Stimulated activated memory B cell treated with anti-CD40 and anti-IgM and Interleukin-4, amounts not matched to agents 10 μg/mL and 1 μg/mL and 100 μg/mL, for 72 hours (primary cell): Measurements from ENCODE around the gene RNLS.
A peak's percentile ranks its signal among the peaks of the same experiment; 100 is the strongest.

ENCODE experiments used
- ATAC-seq: fragments of 150-1000 bp; cut with Tn5 transposase; 2 replicates; pipeline ENCODE4 v1.10.0; 2021
- H3K27ac Mint-ChIP-seq: one replicate; pipeline ENCODE4 v1.8.0; 2022; ENCODE audit warnings: mild to moderate bottlenecking, mixed read lengths
- H3K27me3 Mint-ChIP-seq: one replicate; pipeline ENCODE4 v1.8.0; 2022; ENCODE audit warnings: mixed read lengths
- H3K36me3 Mint-ChIP-seq: one replicate; pipeline ENCODE4 v1.8.0; 2022; ENCODE audit warnings: mixed read lengths
- H3K4me1 Mint-ChIP-seq: one replicate; pipeline ENCODE4 v1.8.0; 2022; ENCODE audit warnings: mixed read lengths
- H3K4me3 Mint-ChIP-seq: one replicate; pipeline ENCODE4 v1.8.0; 2022; ENCODE audit warnings: mild to moderate bottlenecking, moderate library complexity, mixed read lengths
- H3K9me3 Mint-ChIP-seq: one replicate; pipeline ENCODE4 v1.8.0; 2022; ENCODE audit warnings: mixed read lengths

Gene RNLS

DNA sequence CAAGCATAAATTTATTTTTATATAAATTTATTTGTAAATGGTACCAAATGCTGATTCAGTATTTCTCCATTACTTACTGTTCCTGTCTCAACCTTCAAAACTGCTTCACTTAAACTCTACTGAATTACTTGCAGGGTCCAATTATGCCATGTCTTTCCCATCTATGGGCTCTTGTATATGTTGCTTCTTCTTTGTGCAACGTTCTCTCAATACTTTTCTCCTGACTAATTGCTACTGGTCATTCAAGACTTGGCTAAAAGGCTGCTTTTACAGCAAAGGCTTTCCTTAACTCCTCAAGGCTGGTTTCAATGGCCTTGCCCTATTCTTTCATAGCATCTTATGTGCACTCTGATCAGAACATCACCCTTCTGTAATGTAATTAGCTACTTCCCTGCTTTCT is 67.9 kb downstream of the RNLS start:
- no peaks in the 10 kb centered on the region for H3K4me1 Mint-ChIP-seq
- ATAC-seq, result no peak
- H3K4me3 Mint-ChIP-seq, result no peak overlapping the region
- H3K36me3 Mint-ChIP-seq, result no peaks in the 10 kb centered on the region
- no peaks in the 10 kb centered on the region for H3K27me3 Mint-ChIP-seq
- H3K9me3 Mint-ChIP-seq, result peaks cover 3% of the 10 kb centered on the region
- H3K27ac Mint-ChIP-seq, result no peak overlapping the region

- Mint-ChIP-seq H3K36me3 (no peaks in the 10 kb centered on the region), H3K9me3 (peaks cover 3% of the 10 kb centered on the region), H3K4me3 (no peak overlapping the region), H3K4me1 (peaks cover 7% of the 10 kb centered on the region), H3K27me3 (no peaks in the 10 kb centered on the region), H3K27ac (no peak overlapping the region)
- ATAC-seq, result no peak
Observed at GRCh38 chr10:88512599-88512998, 70.5 kb downstream of the RNLS start.

GRCh38 chr10:88508796-88509195 is 74.3 kb downstream of the RNLS start:
- Mint-ChIP-seq H3K4me3 (no peak overlapping the region), H3K27me3 (no peaks in the 10 kb centered on the region), H3K36me3 (no peaks in the 10 kb centered on the region), H3K4me1 (peaks cover 11% of the 10 kb centered on the region), H3K9me3 (no peaks in the 10 kb centered on the region), H3K27ac (no peak overlapping the region)
- no peak for ATAC-seq

GRCh38 chr10:88507826-88508453 is 75.2 kb downstream of the RNLS start:
- Mint-ChIP-seq H3K4me1 (peaks cover 11% of the 10 kb centered on the region), H3K4me3 (no peak overlapping the region), H3K27ac (no peak overlapping the region), H3K36me3 (no peaks in the 10 kb centered on the region), H3K9me3 (no peaks in the 10 kb centered on the region), H3K27me3 (no peaks in the 10 kb centered on the region)
- ATAC-seq, result peak; percentile 55

DNA sequence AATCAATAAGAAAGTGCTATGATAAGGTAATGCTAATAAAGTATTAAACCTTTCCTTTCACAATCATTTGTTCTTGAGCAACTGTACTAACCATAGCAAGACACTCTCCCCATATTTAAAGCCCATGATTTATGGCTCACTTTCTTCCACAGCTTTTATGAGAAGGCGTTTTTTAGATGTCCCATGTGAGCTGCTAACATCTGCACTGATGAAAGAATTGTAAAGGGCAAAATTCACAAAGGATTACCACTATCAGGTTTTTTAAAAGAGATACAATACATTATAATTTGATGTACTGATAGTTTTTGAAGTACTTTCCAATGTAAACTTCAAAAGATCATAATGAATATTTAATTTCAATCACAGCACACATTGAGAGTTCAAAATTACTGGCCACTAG is 75.7 kb downstream of the RNLS start:
- Mint-ChIP-seq H3K27ac (no peak overlapping the region), H3K36me3 (no peaks in the 10 kb centered on the region), H3K27me3 (no peaks in the 10 kb centered on the region), H3K4me1 (peaks cover 11% of the 10 kb centered on the region), H3K4me3 (no peak overlapping the region), H3K9me3 (peaks cover under 1% of the 10 kb centered on the region)
- no peak for ATAC-seq

- Mint-ChIP-seq H3K36me3 (no peaks in the 10 kb centered on the region), H3K27me3 (no peaks in the 10 kb centered on the region), H3K9me3 (peaks cover 2% of the 10 kb centered on the region), H3K27ac (no peak overlapping the region), H3K4me1 (peaks cover 11% of the 10 kb centered on the region), H3K4me3 (no peak overlapping the region)
- ATAC-seq, result no peak
Observed at GRCh38 chr10:88505680-88506215, 77.4 kb downstream of the RNLS start.

GRCh38 chr10:88505265-88505664 is 77.9 kb downstream of the RNLS start:
- ATAC-seq, result no peak
- Mint-ChIP-seq H3K4me1 (peaks cover 11% of the 10 kb centered on the region), H3K27ac (no peak overlapping the region), H3K9me3 (peaks cover 2% of the 10 kb centered on the region), H3K36me3 (no peaks in the 10 kb centered on the region), H3K27me3 (no peaks in the 10 kb centered on the region), H3K4me3 (no peak overlapping the region)

DNA sequence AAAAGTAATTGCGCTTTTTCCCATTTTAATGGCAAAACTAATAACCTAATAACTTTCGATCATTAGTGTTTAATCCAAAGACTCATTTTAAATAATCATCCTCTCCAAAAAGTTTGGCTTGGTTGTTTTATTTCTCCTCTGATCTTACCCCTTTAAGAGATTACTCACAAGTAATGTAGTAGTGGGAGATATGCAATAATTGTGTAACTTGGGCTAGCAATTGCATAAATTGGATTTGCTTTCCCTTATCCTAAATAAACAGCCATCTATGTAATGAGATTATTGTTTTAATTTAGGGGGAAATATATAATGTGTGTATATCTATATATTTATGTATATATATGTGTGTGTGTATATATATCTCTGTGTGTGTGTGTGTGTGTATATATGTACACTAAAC is 82.5 kb downstream of the RNLS start:
- H3K9me3 Mint-ChIP-seq, result peaks cover 2% of the 10 kb centered on the region
- no peak for ATAC-seq
- H3K27ac Mint-ChIP-seq, result no peak overlapping the region
- peaks cover 5% of the 10 kb centered on the region for H3K36me3 Mint-ChIP-seq
- H3K4me1 Mint-ChIP-seq, result peaks cover 19% of the 10 kb centered on the region
- no peak overlapping the region for H3K4me3 Mint-ChIP-seq
- H3K27me3 Mint-ChIP-seq, result no peaks in the 10 kb centered on the region

GRCh38 chr10:88499569-88500470 is 83.3 kb downstream of the RNLS start:
- Mint-ChIP-seq H3K4me1 (peaks cover 24% of the 10 kb centered on the region), H3K36me3 (peaks cover 5% of the 10 kb centered on the region), H3K9me3 (peaks cover 2% of the 10 kb centered on the region), H3K27me3 (no peaks in the 10 kb centered on the region), H3K27ac (no peak overlapping the region), H3K4me3 (no peak overlapping the region)
- no peak for ATAC-seq

GRCh38 chr10:88497913-88498312 is 85.2 kb downstream of the RNLS start:
- no peak overlapping the region for H3K27ac Mint-ChIP-seq

GRCh38 chr10:88494537-88494936 is 88.6 kb downstream of the RNLS start:
- ATAC-seq, result no peak
- H3K4me1 Mint-ChIP-seq, result peaks cover 47% of the 10 kb centered on the region
- no peak overlapping the region for H3K27ac Mint-ChIP-seq
- H3K9me3 Mint-ChIP-seq, result no peaks in the 10 kb centered on the region
- no peaks in the 10 kb centered on the region for H3K27me3 Mint-ChIP-seq
- no peak overlapping the region for H3K4me3 Mint-ChIP-seq
- H3K36me3 Mint-ChIP-seq, result peaks cover 5% of the 10 kb centered on the region

More at GRCh38 chr10:88497913-88498312, 85.2 kb downstream of the RNLS start:
- no peak overlapping the region for H3K4me3 Mint-ChIP-seq
- peaks cover 5% of the 10 kb centered on the region for H3K36me3 Mint-ChIP-seq
- no peak for ATAC-seq
- peaks cover 37% of the 10 kb centered on the region for H3K4me1 Mint-ChIP-seq
- H3K27me3 Mint-ChIP-seq, result no peaks in the 10 kb centered on the region
- peaks cover 2% of the 10 kb centered on the region for H3K9me3 Mint-ChIP-seq

- Mint-ChIP-seq H3K4me1 (peaks cover 47% of the 10 kb centered on the region), H3K9me3 (no peaks in the 10 kb centered on the region), H3K27ac (no peak overlapping the region), H3K36me3 (peaks cover 5% of the 10 kb centered on the region), H3K4me3 (no peak overlapping the region), H3K27me3 (no peaks in the 10 kb centered on the region)
- peak; percentile 53 for ATAC-seq
Observed at GRCh38 chr10:88493691-88494483, 89.2 kb downstream of the RNLS start.

GRCh38 chr10:88491314-88491713 is 91.8 kb downstream of the RNLS start:
- H3K27me3 Mint-ChIP-seq, result no peaks in the 10 kb centered on the region
- H3K27ac Mint-ChIP-seq, result no peak overlapping the region
- peaks cover 5% of the 10 kb centered on the region for H3K36me3 Mint-ChIP-seq
- H3K4me1 Mint-ChIP-seq, result peaks cover 34% of the 10 kb centered on the region
- peaks cover 4% of the 10 kb centered on the region for H3K9me3 Mint-ChIP-seq
- no peak overlapping the region for H3K4me3 Mint-ChIP-seq
- ATAC-seq, result no peak

GRCh38 chr10:88490231-88490980 is 92.7 kb downstream of the RNLS start:
- Mint-ChIP-seq H3K9me3 (peaks cover 4% of the 10 kb centered on the region), H3K4me1 (peaks cover 26% of the 10 kb centered on the region), H3K4me3 (no peak overlapping the region), H3K36me3 (peaks cover 5% of the 10 kb centered on the region), H3K27me3 (no peaks in the 10 kb centered on the region), H3K27ac (no peak overlapping the region)
- ATAC-seq, result no peak
